ENCODE measurements around the gene GPR162.

Gene GPR162

GRCh38 chr12:6849427-6849826 is 27.8 kb downstream of the GPR162 start:
- Histone ChIP-seq H2AFZ (ENCODE audit: low read length) (no peak overlapping the region), H3K4me3 (ENCODE audit: low read depth, low read length, poor library complexity, severe bottlenecking) (peak overlapping the region; percentile 80), H3K9me2 (ENCODE audit: low read depth, low read length) (no peaks in the 10 kb centered on the region), H3K9ac (ENCODE audit: low read length) (peak overlapping the region; percentile 93; the same call in 1 of the 2 replicates), H3K27ac (ENCODE audit: low read depth, low read length, poor library complexity, severe bottlenecking) (no peak overlapping the region), H3F3A (ENCODE audit: insufficient read depth, low read length) (0 out of 2 replicates have a peak, but pooled peaks cover 3% of the 10 kb centered on the region), H3K79me2 (ENCODE audit: insufficient read depth, low read length) (peaks cover 20% of the 10 kb centered on the region), H3K36me3 (ENCODE audit: insufficient read depth, low read length) (peaks cover 43% of the 10 kb centered on the region), H3K4me1 (ENCODE audit: insufficient read depth, low read length, severe bottlenecking) (peaks cover 36% of the 10 kb centered on the region), H3K27me3 (ENCODE audit: insufficient read depth, low read length) (no peaks in the 10 kb centered on the region), H4K20me1 (ENCODE audit: insufficient read depth, low read length) (no peaks in the 10 kb centered on the region), H3K4me2 (ENCODE audit: low read length) (peak overlapping the region; percentile 83; the same call in 1 of the 2 replicates), H3K9me3 (ENCODE audit: low read length) (no peaks in the 10 kb centered on the region)
- no peak for TF ChIP-seq EZH2 (IDR thresholded peaks at IDR 0.05; ENCODE audit: borderline replicate concordance, low read length)
- no peak for TF ChIP-seq CTCF (IDR thresholded peaks at IDR 0.05; ENCODE audit: low read length)

- Histone ChIP-seq H3K27me3 (ENCODE audit: insufficient read depth, low read length) (no peaks in the 10 kb centered on the region), H3K4me3 (ENCODE audit: low read depth, low read length, poor library complexity, severe bottlenecking) (peak overlapping the region; percentile 80), H3K9me3 (ENCODE audit: low read length) (no peaks in the 10 kb centered on the region), H3K27ac (ENCODE audit: low read depth, low read length, poor library complexity, severe bottlenecking) (peak overlapping the region; percentile 83), H4K20me1 (ENCODE audit: insufficient read depth, low read length) (no peaks in the 10 kb centered on the region), H3K9me2 (ENCODE audit: low read depth, low read length) (no peaks in the 10 kb centered on the region), H3K4me2 (ENCODE audit: low read length) (peak overlapping the region; percentile 83), H3K9ac (ENCODE audit: low read length) (peak overlapping the region; percentile 93), H3K79me2 (ENCODE audit: insufficient read depth, low read length) (peaks cover 20% of the 10 kb centered on the region), H3K36me3 (ENCODE audit: insufficient read depth, low read length) (peaks cover 44% of the 10 kb centered on the region), H2AFZ (ENCODE audit: low read length) (no peak overlapping the region), H3K4me1 (ENCODE audit: insufficient read depth, low read length, severe bottlenecking) (peaks cover 36% of the 10 kb centered on the region), H3F3A (ENCODE audit: insufficient read depth, low read length) (no peaks in the 10 kb centered on the region)
- TF ChIP-seq EZH2 (IDR thresholded peaks at IDR 0.05; ENCODE audit: borderline replicate concordance, low read length) (no peak), CTCF (IDR thresholded peaks at IDR 0.05; ENCODE audit: low read length) (no peak)
Observed at GRCh38 chr12:6849976-6850560, 28.4 kb downstream of the GPR162 start.

GRCh38 chr12:6850796-6851152 is 29.2 kb downstream of the GPR162 start:
- Histone ChIP-seq H3K27me3 (ENCODE audit: insufficient read depth, low read length) (no peaks in the 10 kb centered on the region), H3K4me2 (ENCODE audit: low read length) (peak overlapping the region; percentile 83), H4K20me1 (ENCODE audit: insufficient read depth, low read length) (no peaks in the 10 kb centered on the region), H3K36me3 (ENCODE audit: insufficient read depth, low read length) (peaks cover 51% of the 10 kb centered on the region), H3K4me1 (ENCODE audit: insufficient read depth, low read length, severe bottlenecking) (peaks cover 36% of the 10 kb centered on the region), H3K9me3 (ENCODE audit: low read length) (no peaks in the 10 kb centered on the region), H3K4me3 (ENCODE audit: low read depth, low read length, poor library complexity, severe bottlenecking) (peak overlapping the region; percentile 80), H3K9ac (ENCODE audit: low read length) (peak overlapping the region; percentile 93), H3K9me2 (ENCODE audit: low read depth, low read length) (no peaks in the 10 kb centered on the region), H3K79me2 (ENCODE audit: insufficient read depth, low read length) (peaks cover 20% of the 10 kb centered on the region), H3F3A (ENCODE audit: insufficient read depth, low read length) (no peaks in the 10 kb centered on the region), H3K27ac (ENCODE audit: low read depth, low read length, poor library complexity, severe bottlenecking) (peak overlapping the region; percentile 83), H2AFZ (ENCODE audit: low read length) (no peak overlapping the region)
- TF ChIP-seq CTCF (IDR thresholded peaks at IDR 0.05; ENCODE audit: low read length) (no peak), EZH2 (IDR thresholded peaks at IDR 0.05; ENCODE audit: borderline replicate concordance, low read length) (no peak)

Data from OCI-LY1 (cell line).